IMR-90 (cell line): Measurements from ENCODE around the gene FSTL3. TPM values are rescaled to one million over a fixed set of nuclear protein-coding genes. Genes with fewer than 3 reads are reported as not detected.

Experiments used
- ATAC-seq: fragments of 200-7000 bp; cut with Tn5 transposase; 2 replicates; pipeline ENCODE4 v1.9.1; 2020; ENCODE audit warnings: low read depth, mild to moderate bottlenecking, moderate library complexity
- BruUV-seq: library from RNA; stranded (reverse); fragments of 400-500 nt; replicated peaks from 2 replicates; lab custom pipeline; 2021; lab: Mats Ljungman, UMichigan
- CTCF ChIA-PET: fragments of 300-600 bp; formaldehyde crosslinking; extraction: SDS; loops from one replicate; lab custom pipeline; 2021; ENCODE audit warnings: antibody characterized with exemption; lab: Yijun Ruan, JAX
- POLR2A ChIA-PET: fragments of 300-600 bp; sonication (Branson Sonifier 250); formaldehyde crosslinking; loops from one replicate; lab custom pipeline; 2022; ENCODE audit warnings: antibody characterized with exemption; ENCODE audit not compliant: unreplicated experiment; lab: Charles Lee
- DNase-seq: peaks from one replicate; pipeline ENCODE4 v3.0.0; 2013
- H2AFZ ChIP-seq: replicated peaks from 2 replicates; pipeline ENCODE3; 2013; ENCODE audit warnings: low read length, mild to moderate bottlenecking; ENCODE audit not compliant: poor library complexity
- H2AK5ac ChIP-seq: 2 replicates; pipeline ENCODE4 v1.6.1; 2013; ENCODE audit warnings: low read depth, low read length, inconsistent platforms
- H2AK9ac ChIP-seq: replicated peaks from 2 replicates; pipeline ENCODE3; 2013; ENCODE audit warnings: mild to moderate bottlenecking, low read depth, low read length, moderate library complexity; ENCODE audit not compliant: poor library complexity
- H2BK120ac ChIP-seq: 2 replicates; pipeline ENCODE4 v1.6.1; 2013; ENCODE audit warnings: low read depth, low read length, inconsistent platforms
- H2BK15ac ChIP-seq: 3 replicates; pipeline ENCODE4 v1.6.1; 2013; ENCODE audit warnings: low read depth, low read length, inconsistent platforms
- H2BK20ac ChIP-seq: 2 replicates; pipeline ENCODE4 v1.6.1; 2013; ENCODE audit warnings: low read depth, mild to moderate bottlenecking, inconsistent platforms, low read length, moderate library complexity
- H2BK5ac ChIP-seq: 2 replicates; pipeline ENCODE4 v1.6.1; 2013; ENCODE audit warnings: mild to moderate bottlenecking, low read depth, low read length, inconsistent platforms; ENCODE audit not compliant: poor library complexity, severe bottlenecking
- H3K14ac ChIP-seq: replicated peaks from 2 replicates; pipeline ENCODE4 v1.6.1; 2013; ENCODE audit warnings: low read depth, low read length, inconsistent platforms
- H3K18ac ChIP-seq: 2 replicates; pipeline ENCODE4 v1.6.1; 2013; ENCODE audit warnings: low read depth, low read length, control low read depth
- H3K23ac ChIP-seq: 2 replicates; pipeline ENCODE4 v1.6.1; 2013; ENCODE audit warnings: low read depth, low read length, inconsistent platforms
- H3K27ac ChIP-seq: 2 replicates; pipeline ENCODE4 v1.5.1; 2013; ENCODE audit warnings: mild to moderate bottlenecking, control low read depth, low read length; ENCODE audit not compliant: insufficient read depth
- H3K27me3 ChIP-seq: 2 replicates; pipeline ENCODE4 v1.6.1; 2013; ENCODE audit warnings: low read length; ENCODE audit not compliant: control insufficient read depth, insufficient read depth
- H3K36me3 ChIP-seq: 2 replicates; pipeline ENCODE4 v1.6.1; 2013; ENCODE audit warnings: low read length, mixed read lengths; ENCODE audit not compliant: control insufficient read depth, insufficient read depth
- H3K4ac ChIP-seq: 2 replicates; pipeline ENCODE4 v1.6.1; 2013; ENCODE audit warnings: low read depth, low read length, inconsistent platforms
- H3K4me1 ChIP-seq: 2 replicates; pipeline ENCODE4 v1.6.1; 2013; ENCODE audit warnings: low read length, mixed read lengths; ENCODE audit not compliant: control insufficient read depth, insufficient read depth
- H3K4me2 ChIP-seq: 2 replicates; pipeline ENCODE4 v1.6.1; 2013; ENCODE audit warnings: low read depth, mild to moderate bottlenecking, control low read depth, low read length, moderate library complexity
- H3K4me3 ChIP-seq: 2 replicates; pipeline ENCODE4 v1.5.1; 2013; ENCODE audit warnings: low read depth, mild to moderate bottlenecking, control low read depth, low read length, moderate library complexity; ENCODE audit not compliant: insufficient read depth
- H3K56ac ChIP-seq: 2 replicates; pipeline ENCODE4 v1.6.1; 2013; ENCODE audit warnings: low read length, inconsistent platforms; ENCODE audit not compliant: insufficient read depth; ENCODE audit errors: extremely low read depth
- H3K79me1 ChIP-seq, 2 experiments: 2 replicates each; pipeline ENCODE4 v1.6.1; 2013; ENCODE audit warnings: low read length in 2 of 2, inconsistent platforms in 1 of 2, low read depth in 1 of 2
- H3K9ac ChIP-seq: 2 replicates; pipeline ENCODE4 v1.6.1; 2013; ENCODE audit warnings: low read depth, low read length, control low read depth
- H3K9me1 ChIP-seq: 2 replicates; pipeline ENCODE4 v1.6.1; 2013; ENCODE audit warnings: low read length, inconsistent platforms; ENCODE audit not compliant: insufficient read depth
- H3K9me3 ChIP-seq: 2 replicates; pipeline ENCODE4 v1.6.1; 2013; ENCODE audit warnings: low read length; ENCODE audit not compliant: control insufficient read depth, insufficient read depth
- H4K20me1 ChIP-seq: 2 replicates; pipeline ENCODE4 v1.6.1; 2013; ENCODE audit warnings: low read length, inconsistent platforms; ENCODE audit not compliant: insufficient read depth
- H4K5ac ChIP-seq: 2 replicates; pipeline ENCODE4 v1.6.1; 2013; ENCODE audit warnings: mild to moderate bottlenecking, low read depth, low read length, control low read depth
- H4K8ac ChIP-seq, 2 experiments: 2 replicates each; pipeline ENCODE4 v1.6.1; 2013; ENCODE audit warnings: low read depth in 2 of 2, low read length in 2 of 2, control low read depth in 1 of 2, inconsistent platforms in 1 of 2
- H4K91ac ChIP-seq: 2 replicates; pipeline ENCODE4 v1.6.1; 2013; ENCODE audit warnings: low read depth, low read length, inconsistent platforms; ENCODE audit not compliant: insufficient read depth
- BHLHE40 ChIP-seq: fragments of 150-350 bp; IDR thresholded peaks from 2 replicates; pipeline ENCODE4 v1.6.1; 2016; ENCODE audit warnings: mild to moderate bottlenecking, low read depth, low read length
- CEBPB ChIP-seq: IDR thresholded peaks from 2 replicates; pipeline ENCODE4 v1.6.1; 2012; ENCODE audit warnings: low read depth, low read length, improper control_type of control experiment
- CHD1 ChIP-seq: IDR thresholded peaks from 2 replicates; pipeline ENCODE4 v1.6.1; 2012; ENCODE audit warnings: low read depth, low read length, improper control_type of control experiment
- MAZ ChIP-seq: IDR thresholded peaks from 2 replicates; pipeline ENCODE4 v1.6.1; 2012; ENCODE audit warnings: low read depth, mild to moderate bottlenecking, low read length, improper control_type of control experiment, moderate library complexity, borderline replicate concordance
- MXI1 ChIP-seq: IDR thresholded peaks from 2 replicates; pipeline ENCODE4 v1.6.1; 2012; ENCODE audit warnings: low read depth, mild to moderate bottlenecking, low read length, moderate library complexity, borderline replicate concordance
- POLR2A ChIP-seq: IDR thresholded peaks from 2 replicates; pipeline ENCODE4 v1.6.1; 2012; ENCODE audit warnings: mild to moderate bottlenecking, low read depth, low read length
- RAD21 ChIP-seq: IDR thresholded peaks from 2 replicates; pipeline ENCODE4 v1.6.1; 2012; ENCODE audit warnings: low read length, improper control_type of control experiment
- RFX5 ChIP-seq: IDR thresholded peaks from 2 replicates; pipeline ENCODE4 v1.8.0; 2012; ENCODE audit warnings: low read depth, mild to moderate bottlenecking, low read length, moderate library complexity
- SMC3 ChIP-seq: fragments of 150-350 bp; IDR thresholded peaks from 2 replicates; pipeline ENCODE4 v1.6.1; 2016; ENCODE audit warnings: low read depth, mild to moderate bottlenecking, antibody characterized with exemption, low read length, moderate library complexity
- WGBS, 2 experiments: methylation state at CpG; one replicate each; pipeline versions ENCODE4 v1.1.5 to v1.1.7; 2013; ENCODE audit warnings: missing lambda C conversion rate in 2 of 2; ENCODE audit not compliant: insufficient read length in 1 of 2; ENCODE audit errors: extremely low coverage in 2 of 2; 5-methylcytosine and 5-hydroxymethylcytosine counted together
- dilution Hi-C: fragments of 300-500 bp; cut with HindIII; formaldehyde crosslinking; loops from one replicate; pipeline ENCODE4 v1.14.3; 2018; ENCODE audit warnings: low sequenced_read_pairs; ENCODE audit not compliant: unreplicated experiment
- in situ Hi-C: fragments of 300-500 bp; cut with MboI; formaldehyde crosslinking; loops from 3 replicates; pipeline ENCODE4 v1.14.3; 2019; ENCODE audit warnings: low sequenced_read_pairs, inconsistent platforms, mixed read lengths
- intact Hi-C: fragments of 100-400 bp; cut with micrococcal nuclease; formaldehyde crosslinking; loops from 2 replicates; pipeline ENCODE4 v1.10.0; 2022
- polyA plus RNA-seq, 3 experiments: library from polyadenylated mRNA; depleted of rRNA; stranded (reverse); fragments of >200 nt; gene quantifications; 2 replicates each; pipeline ENCODE4 v1.2.3, GENCODE V29; 2012; ENCODE audit warnings: low replicate concordance in 1 of 3
- total RNA-seq: library from RNA; depleted of rRNA; stranded (reverse); fragments of >200 nt; gene quantifications from 2 replicates; pipeline ENCODE4 v1.2.3, GENCODE V29; 2012
- TF ChIP-seq, protein P1 (sequence below): conservative IDR thresholded peaks from 2 replicates; pipeline ENCODE4 v1.5.1; 2012; ENCODE audit warnings: mild to moderate bottlenecking, low read depth, low read length, improper control_type of control experiment

Gene FSTL3
- total and polyA plus RNA-seq, 2 of the 4 experiments (the other 2 are of a cell fraction): 32.3 to 76.9 TPM

DNA sequence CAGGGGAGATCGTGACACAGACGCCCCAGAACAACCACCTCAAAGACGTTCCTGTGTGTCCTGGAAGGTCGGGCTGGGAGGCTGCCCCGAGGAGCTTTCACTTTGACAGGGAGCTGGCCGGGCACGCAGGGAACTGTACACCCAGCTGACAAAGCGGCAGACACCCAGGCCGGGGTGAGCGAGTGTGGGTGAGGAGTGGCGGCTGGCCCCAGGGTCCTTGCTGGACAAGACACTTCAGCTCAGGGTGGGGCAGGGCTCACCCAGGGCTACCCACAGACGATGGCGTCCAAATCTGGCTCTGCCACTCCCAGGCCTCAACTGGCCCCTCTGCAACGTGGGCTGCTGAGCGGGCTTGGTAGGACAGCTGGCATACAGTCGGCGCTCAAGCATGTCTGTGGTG, 34.5 kb upstream of the FSTL3 start:
- intact Hi-C loops: no loop called here
- TF ChIP-seq, protein P1, sequence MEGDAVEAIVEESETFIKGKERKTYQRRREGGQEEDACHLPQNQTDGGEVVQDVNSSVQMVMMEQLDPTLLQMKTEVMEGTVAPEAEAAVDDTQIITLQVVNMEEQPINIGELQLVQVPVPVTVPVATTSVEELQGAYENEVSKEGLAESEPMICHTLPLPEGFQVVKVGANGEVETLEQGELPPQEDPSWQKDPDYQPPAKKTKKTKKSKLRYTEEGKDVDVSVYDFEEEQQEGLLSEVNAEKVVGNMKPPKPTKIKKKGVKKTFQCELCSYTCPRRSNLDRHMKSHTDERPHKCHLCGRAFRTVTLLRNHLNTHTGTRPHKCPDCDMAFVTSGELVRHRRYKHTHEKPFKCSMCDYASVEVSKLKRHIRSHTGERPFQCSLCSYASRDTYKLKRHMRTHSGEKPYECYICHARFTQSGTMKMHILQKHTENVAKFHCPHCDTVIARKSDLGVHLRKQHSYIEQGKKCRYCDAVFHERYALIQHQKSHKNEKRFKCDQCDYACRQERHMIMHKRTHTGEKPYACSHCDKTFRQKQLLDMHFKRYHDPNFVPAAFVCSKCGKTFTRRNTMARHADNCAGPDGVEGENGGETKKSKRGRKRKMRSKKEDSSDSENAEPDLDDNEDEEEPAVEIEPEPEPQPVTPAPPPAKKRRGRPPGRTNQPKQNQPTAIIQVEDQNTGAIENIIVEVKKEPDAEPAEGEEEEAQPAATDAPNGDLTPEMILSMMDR: no peak
- TF ChIP-seq POLR2A: no peak
- TF ChIP-seq MAZ: no peak
- TF ChIP-seq CHD1: no peak
- TF ChIP-seq CEBPB: no peak
- no peak for TF ChIP-seq BHLHE40
- no peak for TF ChIP-seq SMC3
- TF ChIP-seq RFX5: no peak
- TF ChIP-seq MXI1: no peak
- TF ChIP-seq RAD21: no peak
- peaks cover 3% of the 10 kb centered on the region for H3K4me1 ChIP-seq
- no peaks in the 10 kb centered on the region for H3K9me1 ChIP-seq
- H4K91ac ChIP-seq: no peak overlapping the region
- H3K79me1 ChIP-seq: no peaks in the 10 kb centered on the region; a peak in 1 of 4 replicates
- no peak overlapping the region for H4K5ac ChIP-seq
- ChIA-PET POLR2A (no interaction called here), CTCF (no interaction called here)
- no peak overlapping the region for H3K4me3 ChIP-seq
- no peak overlapping the region for H2BK120ac ChIP-seq
- H4K8ac ChIP-seq: no peak overlapping the region
- H3K18ac ChIP-seq: no peak overlapping the region
- H2AK9ac ChIP-seq: no peak overlapping the region
- WGBS, 2 experiments: 79% methylated on average over 6 of the region's 17 CpGs; no CpG with 5 or more reads in 1 of the 2 experiments
- DNase-seq (no peak), ATAC-seq (no peak)
- dilution Hi-C loops: no loop called here
- no peak overlapping the region for H3K56ac ChIP-seq
- H3K27ac ChIP-seq: no peak overlapping the region
- peaks cover 2% of the 10 kb centered on the region; the same call in 1 of the 2 replicates for H4K20me1 ChIP-seq
- H2AFZ ChIP-seq: no peak overlapping the region
- no peak overlapping the region for H3K4ac ChIP-seq
- H3K4me2 ChIP-seq: no peak overlapping the region
- no peak overlapping the region for H3K14ac ChIP-seq
- H3K9me3 ChIP-seq: no peaks in the 10 kb centered on the region
- in situ Hi-C loops: no loop called here
- BruUV-seq: no TSS peak
- H3K36me3 ChIP-seq: peaks cover 17% of the 10 kb centered on the region
- H3K27me3 ChIP-seq: no peaks in the 10 kb centered on the region
- no peak overlapping the region for H3K23ac ChIP-seq
- H2BK15ac ChIP-seq: no peak overlapping the region
- no peak overlapping the region for H2BK20ac ChIP-seq
- no peak overlapping the region for H2BK5ac ChIP-seq
- no peak overlapping the region for H3K9ac ChIP-seq
- H2AK5ac ChIP-seq: no peak overlapping the region
